Caki2 (cell line): Measurements from ENCODE around the gene SCUBE1. TPM values are rescaled to one million over a fixed set of nuclear protein-coding genes. Genes with fewer than 3 reads are reported as not detected.
"Not testable (repeated sequence)": the region's sequence is repeated elsewhere in the genome, so short reads cannot be mapped to it uniquely, and the experiment has no call there.

Experiments used
- DNase-seq: peaks from one replicate; pipeline ENCODE4 v3.0.0-alpha.2; 2015; ENCODE audit warnings: low read depth
- in situ Hi-C: cut with HindIII; loops from 2 replicates; pipeline ENCODE4 v1.10.0; 2016; ENCODE audit warnings: low sequenced_read_pairs, low pct_unique_long_range_greater_than_20kb, mixed read lengths
- total RNA-seq: library from RNA; depleted of rRNA; stranded (reverse); fragments of >200 nt; shearing (Covaris generic); gene quantifications from 2 replicates; pipeline ENCODE4 v1.2.3, GENCODE V29; 2014; ENCODE audit warnings: low replicate concordance

SCUBE1 gene
- total RNA-seq, 1 experiment from 2014 or later = 0.14 TPM

DNA sequence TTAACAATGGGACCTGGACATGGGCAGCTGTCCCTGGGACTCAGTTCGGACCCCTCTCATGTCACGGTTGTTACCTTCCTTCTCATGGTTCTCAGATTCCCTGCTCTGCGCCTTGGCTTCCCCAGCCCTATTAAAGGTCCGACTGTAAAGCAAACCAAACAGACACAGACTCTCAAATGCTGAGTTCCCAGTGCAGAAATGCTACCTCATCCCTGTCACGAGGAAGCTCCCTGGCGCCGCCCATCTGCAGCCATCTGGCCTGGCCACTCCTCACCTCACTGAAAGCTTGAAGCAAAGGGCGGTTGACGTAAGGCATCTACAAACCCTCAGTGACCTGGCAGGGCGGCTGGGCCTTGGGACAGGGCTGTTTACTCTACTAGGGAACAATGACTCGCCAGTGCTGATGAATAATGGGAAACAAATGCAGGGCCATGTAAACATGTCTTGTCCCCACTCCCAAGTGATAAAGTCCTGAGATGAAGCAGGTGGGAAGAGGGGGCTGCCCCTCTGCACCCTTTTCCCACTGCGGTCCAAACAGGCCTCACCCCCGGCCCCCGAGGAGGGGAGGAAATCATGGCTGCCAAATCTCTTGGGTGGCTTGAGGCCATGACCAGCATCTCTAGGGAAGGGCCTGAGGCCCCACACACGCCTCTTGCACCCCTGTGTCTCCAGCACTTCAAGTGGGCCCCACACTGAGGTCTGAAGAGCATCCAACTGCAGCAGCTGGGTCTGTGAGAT, 49.3 kb downstream of the SCUBE1 start:
- in situ Hi-C loops = no loop called here
- peak; percentile 76 for DNase-seq

DNA sequence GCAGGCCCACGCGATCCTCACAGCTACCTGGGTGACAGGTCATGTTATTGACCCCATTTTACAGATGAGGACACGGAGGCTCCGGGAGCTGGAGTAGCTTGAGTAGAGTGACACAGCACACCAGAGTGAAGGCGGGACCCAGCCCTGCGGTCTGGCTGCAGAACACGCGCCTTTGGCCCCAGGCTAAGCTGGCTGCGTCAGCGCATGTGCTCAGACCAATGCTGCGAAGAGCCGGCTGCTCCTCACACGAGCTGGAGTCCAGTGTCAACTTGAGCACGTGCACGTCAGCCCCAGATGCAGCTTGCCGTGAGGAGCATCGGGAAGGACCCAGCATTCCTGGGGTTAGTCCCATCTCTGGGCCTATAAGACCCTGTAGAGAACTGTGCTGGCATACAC, 49.9 kb downstream of the SCUBE1 start:
- in situ Hi-C loops = no loop called here
- DNase-seq = no peak

DNA sequence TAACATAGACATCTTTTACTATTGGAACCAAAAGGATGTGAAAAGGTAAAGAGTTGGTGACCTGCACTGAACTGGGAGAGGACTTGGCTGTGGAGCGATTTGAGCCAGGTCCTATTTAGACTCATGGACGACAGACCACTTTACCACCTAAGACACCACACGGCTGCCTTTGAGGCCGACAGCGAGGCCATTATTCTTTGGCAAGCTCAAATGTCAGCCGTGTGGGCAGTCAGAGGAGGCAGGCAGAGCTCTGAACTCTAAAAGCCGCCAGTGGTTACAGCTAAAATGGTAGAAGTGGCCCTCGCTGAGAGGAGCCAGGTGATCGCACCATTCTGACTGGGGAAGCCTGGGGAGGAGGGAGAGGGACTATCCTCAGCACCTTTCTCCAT, 50.5 kb downstream of the SCUBE1 start:
- DNase-seq = no peak
- in situ Hi-C loops = no loop called here

DNA sequence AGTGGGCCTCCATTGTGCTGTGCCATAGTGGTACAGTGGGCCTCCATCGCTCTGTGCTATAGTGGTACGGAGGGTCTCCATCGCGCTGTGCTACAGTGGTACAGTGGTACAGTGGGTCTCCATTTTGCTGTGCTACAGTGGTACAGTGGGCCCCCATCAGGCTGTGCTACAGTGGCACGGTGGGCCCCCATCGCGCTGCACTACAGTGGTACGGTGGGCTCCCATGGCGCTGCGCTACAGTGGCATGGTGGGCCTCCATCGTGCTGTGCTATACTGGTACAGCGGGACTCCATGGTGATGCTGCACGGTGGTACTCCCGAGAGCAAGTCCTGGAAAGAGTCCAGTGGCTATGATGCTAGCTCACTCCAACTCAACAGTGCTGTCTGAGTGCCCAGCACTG, 51.8 kb downstream of the SCUBE1 start:
- DNase-seq = no peak
- in situ Hi-C loops = no loop called here

DNA sequence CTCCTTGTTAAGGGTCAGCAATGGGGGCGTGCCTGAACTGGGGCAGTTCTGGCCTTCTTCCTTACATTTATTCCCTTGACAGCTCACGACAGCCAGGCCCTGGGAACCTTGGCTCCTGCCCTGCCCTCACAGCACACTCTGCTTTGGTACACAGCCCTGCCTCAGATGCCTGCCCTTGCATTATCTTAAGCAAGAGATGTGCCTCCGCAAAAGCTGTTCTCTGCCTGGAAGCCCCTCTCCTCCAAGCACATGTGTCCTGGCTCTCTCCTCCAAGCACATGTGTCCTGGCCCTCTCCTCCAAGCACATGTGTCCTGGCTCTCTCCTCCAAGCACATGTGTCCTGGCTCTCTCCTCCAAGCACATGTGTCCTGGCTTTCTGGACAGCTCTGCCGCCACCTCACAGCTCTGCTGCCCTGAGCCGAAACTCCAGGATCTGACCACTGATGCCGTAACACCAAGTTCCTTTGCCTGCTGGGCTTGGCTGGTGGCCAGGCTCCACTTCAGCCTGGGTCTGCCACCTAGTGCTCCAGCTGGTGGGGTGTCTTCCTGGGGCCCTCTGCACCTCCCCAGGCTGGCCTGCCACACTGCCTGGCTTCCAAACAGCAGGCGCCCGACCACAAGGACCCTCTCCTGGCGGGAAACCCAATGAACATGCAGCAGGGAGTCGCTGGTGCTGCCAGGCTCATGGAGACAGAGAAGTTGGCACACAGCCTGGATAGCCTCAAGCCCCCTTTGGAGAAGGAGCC, 53.0 kb downstream of the SCUBE1 start:
- in situ Hi-C loops = no loop called here
- no peak for DNase-seq

DNA sequence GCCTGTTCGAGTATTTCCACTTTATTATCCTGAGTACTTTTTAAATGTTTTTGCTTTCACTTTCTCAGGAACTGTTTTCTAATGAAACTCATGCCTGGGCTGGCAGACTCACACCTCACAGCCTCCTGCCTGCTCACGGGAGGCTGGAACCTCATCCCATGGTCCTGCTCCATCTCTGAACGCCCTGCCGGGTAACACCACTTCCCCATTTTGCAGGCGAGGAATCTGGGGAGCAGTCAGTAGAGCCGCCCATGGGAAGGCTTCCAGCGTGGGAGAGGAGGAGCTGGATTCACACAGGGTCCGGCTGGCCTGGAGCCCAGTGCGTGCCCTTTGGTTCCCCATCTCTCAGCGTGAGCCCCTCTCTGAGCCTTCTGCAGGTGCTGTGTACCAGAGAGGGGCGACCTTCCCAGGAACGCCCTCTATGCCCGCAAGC, 53.6 kb downstream of the SCUBE1 start:
- no peak for DNase-seq
- in situ Hi-C loops = no loop called here

DNA sequence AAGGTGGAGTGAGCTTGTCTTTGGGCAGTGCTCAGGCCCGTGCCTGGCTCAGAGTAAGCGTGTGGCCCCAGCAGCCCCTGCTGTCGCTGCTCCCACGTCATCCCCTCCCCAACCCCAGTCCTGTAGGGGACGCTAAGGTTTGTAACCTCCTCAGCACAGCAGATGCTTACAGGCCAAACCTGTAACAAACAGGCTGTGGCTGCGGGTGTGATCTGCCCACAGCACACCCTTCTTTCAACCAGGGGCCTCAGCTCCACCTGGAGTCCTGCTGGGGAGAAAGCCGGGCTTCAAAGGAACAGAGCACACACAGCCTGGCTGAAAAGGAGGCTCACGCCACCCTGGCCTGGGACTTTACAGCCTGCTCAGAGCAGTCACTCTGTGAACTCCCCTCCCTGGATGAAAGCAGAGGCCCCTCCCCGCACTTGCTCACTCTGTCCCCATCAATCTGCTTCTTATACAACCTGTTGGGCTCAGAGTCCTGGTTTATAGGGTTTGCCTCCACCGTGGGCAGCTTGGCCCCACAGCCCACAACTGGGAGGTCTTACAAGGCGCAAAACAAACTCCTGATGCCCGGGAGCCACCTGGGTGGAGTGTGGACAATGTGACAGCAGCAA, 54.3 kb downstream of the SCUBE1 start:
- no peak for DNase-seq
- in situ Hi-C loops = no loop called here

DNA sequence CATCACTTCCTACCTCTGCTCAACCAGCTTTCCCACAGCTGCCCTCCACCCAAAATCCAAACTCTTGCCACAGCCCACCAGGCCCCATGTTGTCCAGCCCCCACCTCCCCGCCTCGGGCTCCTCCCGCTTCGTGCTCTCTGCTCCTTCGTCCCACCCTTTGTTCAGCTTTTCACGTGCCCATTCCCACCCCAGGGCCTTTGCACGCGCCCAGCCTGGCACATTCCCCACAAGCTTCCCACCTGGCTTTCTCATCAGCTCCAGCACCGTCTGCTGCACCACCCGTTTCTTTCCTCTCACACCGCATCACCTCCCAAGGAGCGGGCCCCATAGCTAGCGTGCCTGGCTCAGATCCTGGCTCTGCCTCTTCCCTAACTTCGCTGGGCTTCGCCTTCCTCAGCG, 54.8 kb downstream of the SCUBE1 start:
- DNase-seq = no peak
- in situ Hi-C loops = no loop called here

DNA sequence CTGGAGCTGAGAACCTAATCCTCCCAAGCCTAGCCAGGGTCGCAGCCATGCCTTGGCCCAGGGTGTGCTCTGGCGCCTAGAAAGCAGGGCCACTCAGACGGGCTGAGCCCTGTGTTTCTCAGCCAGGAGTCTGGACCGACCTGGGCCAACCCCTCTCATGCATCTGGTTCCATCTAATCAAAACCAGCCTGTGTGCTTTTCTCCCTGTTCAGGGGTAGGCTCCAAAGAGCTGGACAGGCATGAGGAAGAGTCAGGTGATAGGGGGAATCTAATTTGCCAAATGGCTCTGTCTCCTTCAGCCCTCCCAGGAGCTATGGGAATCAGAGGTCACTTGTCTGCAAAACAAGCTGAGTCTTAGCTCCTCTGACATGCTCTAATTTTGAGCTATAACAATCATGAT, 55.7 kb downstream of the SCUBE1 start:
- no peak for DNase-seq
- in situ Hi-C loops = no loop called here

DNA sequence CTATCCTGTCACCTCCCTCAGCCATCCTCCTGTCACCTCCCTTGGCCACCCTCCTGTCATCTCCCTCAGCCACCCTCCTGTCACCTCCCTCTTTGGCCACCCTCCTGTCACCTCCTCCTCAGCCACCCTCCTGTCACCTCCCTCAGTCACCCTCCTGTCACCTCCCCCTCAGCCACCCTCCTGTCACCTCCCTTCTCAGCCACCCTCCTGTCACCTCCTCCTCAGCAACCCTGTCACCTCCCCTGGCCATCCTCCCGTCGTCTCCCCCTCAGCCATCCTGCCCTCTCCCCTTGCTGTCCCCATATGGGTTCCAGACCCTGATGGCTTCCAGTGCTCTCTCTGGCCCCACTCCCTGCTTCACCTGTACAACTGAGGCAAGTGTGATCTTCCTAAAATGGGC, 61.8 kb downstream of the SCUBE1 start:
- in situ Hi-C loops = no loop called here

DNA sequence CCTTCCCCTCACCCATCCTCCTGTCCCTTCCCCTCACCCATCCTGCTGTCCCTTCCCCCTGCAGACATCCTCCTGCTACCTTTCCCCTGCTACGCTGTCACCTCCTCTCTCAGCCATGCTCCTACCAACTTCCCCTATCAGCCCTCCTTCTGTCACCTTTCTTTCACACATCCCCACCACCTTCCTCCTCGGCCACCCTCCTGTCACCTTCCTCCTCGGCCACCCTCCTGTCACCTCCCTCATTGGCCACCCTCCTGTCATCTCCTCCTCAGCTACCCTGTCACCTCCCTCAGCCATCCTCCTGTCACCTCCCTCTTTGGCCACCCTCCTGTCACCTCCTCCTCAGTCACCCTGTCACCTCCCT, 62.7 kb downstream of the SCUBE1 start:
- in situ Hi-C loops, DNase-seq: not testable (repeated sequence)

More for the DNA sequence above, 61.8 kb downstream of the SCUBE1 start:
- DNase-seq = no peak

DNA sequence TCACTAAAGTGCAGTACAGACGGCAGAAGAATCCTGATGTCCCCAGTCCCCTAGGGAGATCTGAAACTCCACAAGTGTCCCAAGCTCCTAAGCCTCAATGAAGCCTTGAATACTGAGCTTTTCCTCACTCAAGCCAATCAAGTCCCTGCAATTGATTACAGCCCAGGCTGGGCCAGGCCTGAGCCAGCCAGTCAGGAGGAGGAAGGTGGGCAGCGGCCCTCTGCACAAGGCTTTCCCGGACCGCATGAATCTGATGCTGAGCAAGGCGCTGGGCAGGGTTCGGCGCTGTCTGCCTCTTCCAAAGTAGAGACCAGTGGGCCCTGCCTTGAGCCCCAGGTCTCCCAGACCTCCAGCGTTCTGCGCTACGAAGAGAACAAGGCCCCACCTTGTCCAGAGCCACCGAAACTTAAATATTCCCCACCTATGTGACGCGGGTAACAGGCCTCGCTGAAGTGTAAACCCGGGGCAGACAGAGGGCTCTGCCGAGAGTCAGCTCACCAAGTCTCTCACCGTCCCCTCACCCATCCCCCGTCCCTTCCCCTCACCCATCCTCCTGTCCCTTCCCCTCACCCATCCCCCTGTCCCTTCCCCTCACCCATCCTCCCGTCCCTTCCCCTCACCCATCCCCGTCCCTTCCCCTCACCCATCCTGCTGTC, 63.2 kb downstream of the SCUBE1 start:
- in situ Hi-C loops = no loop called here
- no peak for DNase-seq

DNA sequence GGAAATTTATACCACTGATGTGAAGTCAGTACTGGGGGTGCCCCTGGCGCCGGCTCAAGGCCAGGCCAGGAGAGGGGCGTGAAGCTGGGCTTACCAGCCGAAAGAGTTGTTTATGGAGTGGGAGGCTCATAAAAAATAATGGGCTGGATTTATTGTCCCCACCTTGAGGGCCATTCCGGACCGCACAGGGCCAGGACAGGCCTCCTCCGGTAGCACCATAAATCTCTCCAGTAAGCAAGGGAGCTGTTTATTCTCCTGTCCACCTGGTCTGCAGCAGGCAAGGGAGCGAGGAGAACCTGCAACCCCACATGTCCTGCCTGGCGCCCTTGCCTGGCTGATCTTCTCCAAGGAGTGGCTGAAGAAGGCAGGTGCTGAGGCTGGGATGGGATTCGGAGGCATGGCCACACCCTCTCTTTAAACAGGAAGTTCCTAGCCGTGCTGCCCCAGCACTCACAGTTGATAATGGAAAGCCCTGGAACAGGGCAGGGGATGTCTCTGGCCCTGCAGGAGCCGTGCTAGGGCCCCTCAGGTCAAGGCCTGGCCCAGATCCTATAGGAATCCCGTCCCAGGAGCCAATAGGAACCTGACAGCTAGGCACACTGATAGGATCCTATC, 65.1 kb downstream of the SCUBE1 start:
- DNase-seq = no peak
- in situ Hi-C loops = no loop called here

DNA sequence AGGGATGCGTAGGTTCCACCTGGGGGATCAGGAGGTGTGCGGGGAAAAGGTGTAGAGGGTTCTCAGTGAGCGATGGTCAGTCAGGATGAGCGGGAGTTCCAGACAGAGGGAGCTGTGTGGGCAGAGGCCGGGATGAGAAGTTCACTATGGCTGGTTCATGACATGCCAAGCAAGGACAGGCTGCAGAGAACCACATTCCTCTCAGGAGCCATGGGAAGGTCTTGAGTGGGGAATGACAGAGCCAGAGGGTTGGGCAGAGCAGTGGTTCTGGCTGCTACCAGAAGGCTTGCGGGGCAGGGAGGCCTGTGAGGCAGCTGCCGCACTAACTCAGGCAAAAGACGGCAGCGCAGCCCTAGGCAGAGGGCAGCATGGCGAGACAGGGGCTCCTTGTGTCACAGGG, 66.1 kb downstream of the SCUBE1 start:
- in situ Hi-C loops = no loop called here
- DNase-seq = no peak

DNA sequence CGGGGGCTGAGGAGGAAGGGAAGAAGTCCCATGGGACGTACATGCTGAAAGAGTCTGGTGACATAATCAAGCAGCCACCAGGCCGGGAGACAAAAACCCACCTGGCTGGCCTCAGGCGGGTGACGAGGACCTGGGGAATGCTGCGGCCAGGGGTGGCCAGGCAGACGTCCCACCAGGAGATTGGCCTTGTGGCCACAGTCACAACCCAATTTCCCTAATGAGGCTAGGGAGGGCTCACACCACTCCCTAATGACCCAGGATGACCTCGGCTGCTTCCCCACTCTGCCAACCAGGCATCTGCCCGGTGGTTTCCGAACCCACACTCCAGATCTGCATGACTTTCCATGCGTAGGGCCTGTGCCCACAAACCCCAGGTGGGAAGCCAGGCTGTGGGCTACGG, 66.9 kb downstream of the SCUBE1 start:
- no peak for DNase-seq
- in situ Hi-C loops = no loop called here

DNA sequence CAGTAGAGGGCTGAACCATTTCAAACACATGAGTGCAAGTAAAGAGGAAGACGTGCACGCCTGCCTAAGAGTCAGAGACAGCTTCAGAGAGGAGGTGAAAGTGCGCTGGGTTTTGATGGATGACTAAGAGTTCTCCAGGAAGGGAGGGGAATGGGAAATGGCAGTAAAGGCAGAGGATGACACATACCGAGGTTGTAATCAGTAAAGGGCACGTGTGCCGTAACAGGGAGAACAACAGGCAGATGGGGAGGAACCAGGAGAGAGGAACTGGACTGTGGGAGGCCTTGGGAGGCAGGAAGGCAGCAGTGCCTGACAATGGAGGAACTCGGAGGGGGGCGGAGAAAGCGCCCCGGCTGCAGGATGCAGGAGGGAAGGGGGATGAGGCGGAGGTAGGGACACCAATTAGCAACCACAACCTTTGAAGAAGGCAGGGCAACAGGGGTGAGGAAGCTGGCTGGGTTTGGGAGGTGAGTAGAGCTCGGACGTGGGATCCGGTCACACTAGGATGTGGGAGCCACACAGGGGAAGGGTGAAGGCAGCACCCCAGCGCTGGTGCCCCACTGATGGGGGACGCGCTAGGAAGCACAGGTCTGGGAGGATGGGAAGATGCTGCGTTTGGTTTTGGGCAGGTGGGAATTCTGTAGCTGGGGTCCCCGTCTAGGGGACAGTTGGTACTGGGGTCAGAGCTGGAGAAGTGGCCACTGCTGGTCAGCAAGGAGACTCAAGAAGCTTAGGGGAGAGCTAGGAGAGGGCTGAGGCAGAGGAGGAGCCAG, 67.4 kb downstream of the SCUBE1 start:
- DNase-seq = peak; percentile 93
- in situ Hi-C loops = no loop called here

DNA sequence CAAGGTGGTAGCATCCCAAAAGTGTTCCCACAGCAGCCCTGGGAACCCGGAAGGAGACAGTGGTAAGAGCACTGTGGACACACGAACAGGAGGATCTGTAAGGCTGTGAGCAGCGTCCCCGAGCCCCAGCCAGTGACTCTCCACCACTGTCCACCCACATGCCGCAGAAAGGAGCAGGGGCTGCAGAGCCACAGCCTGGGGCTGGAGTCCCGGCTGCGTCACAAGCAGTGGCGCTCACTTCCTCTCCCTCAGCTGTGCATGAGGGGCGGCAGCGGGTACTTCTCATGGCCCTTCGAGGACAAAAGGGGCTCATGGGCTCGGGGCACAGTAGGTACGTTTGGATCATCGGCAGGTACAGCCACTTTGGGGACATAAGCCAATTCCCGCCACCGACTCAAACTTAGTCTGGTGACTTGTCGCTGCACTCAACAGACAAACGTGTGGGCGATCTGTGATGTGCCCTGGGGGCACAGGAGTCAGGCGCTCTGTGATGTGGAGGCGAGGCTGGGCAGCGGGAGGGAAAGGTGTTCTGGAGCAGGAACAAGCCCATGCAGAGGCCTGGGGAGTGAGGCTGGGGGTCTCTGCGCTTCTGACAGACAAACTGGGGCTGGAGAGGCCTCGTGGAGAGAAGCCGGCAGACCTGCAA, 68.5 kb downstream of the SCUBE1 start:
- DNase-seq = peak; percentile 14
- in situ Hi-C loops = no loop called here
